ENCODE results near the gene CTNNBL1. TPM values are rescaled to one million over a fixed set of nuclear protein-coding genes. Genes with fewer than 3 reads are reported as not detected.
A peak's percentile ranks its signal among the peaks of the same experiment; 100 is the strongest.

The CTNNBL1 gene
- total and polyA plus RNA-seq, 8 donors, result 36.0 to 63.6 (median 50.1) TPM

DNA sequence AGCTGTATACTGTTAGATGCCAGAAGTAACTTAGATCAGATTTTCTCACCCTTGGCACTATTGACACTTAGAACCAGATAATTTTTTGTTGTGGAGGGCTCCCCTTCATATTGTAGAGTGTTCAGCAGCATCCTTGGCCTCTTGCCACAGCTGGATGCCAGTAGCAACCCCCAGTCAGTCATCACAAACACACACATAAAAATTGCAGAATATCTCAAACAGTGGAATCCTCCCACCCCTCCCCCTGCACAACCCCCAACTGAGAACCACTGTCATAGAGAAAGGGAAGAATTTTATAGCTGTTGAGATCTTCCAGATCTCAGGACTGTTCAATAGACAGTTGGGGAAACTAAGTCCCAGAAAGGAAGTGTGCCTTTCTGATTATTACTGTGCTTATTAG, 127.9 kb downstream of the CTNNBL1 start:
- intact Hi-C loops (cut with DNase I), result no loop called here
- DNase-seq (no peak), ATAC-seq (no peak)
- Histone ChIP-seq H3K27ac (no peak overlapping the region), H3K4me3 (no peak overlapping the region), H3K27me3 (no peaks in the 10 kb centered on the region), H3K36me3 (peaks cover 0 to 7% of the 10 kb centered on the region in 2 donors), H3K9me3 (no peaks in the 10 kb centered on the region), H3K4me1 (no peaks in the 10 kb centered on the region)
- TF ChIP-seq, protein P1, sequence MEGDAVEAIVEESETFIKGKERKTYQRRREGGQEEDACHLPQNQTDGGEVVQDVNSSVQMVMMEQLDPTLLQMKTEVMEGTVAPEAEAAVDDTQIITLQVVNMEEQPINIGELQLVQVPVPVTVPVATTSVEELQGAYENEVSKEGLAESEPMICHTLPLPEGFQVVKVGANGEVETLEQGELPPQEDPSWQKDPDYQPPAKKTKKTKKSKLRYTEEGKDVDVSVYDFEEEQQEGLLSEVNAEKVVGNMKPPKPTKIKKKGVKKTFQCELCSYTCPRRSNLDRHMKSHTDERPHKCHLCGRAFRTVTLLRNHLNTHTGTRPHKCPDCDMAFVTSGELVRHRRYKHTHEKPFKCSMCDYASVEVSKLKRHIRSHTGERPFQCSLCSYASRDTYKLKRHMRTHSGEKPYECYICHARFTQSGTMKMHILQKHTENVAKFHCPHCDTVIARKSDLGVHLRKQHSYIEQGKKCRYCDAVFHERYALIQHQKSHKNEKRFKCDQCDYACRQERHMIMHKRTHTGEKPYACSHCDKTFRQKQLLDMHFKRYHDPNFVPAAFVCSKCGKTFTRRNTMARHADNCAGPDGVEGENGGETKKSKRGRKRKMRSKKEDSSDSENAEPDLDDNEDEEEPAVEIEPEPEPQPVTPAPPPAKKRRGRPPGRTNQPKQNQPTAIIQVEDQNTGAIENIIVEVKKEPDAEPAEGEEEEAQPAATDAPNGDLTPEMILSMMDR (IDR thresholded peaks at IDR 0.05), result no peak

DNA sequence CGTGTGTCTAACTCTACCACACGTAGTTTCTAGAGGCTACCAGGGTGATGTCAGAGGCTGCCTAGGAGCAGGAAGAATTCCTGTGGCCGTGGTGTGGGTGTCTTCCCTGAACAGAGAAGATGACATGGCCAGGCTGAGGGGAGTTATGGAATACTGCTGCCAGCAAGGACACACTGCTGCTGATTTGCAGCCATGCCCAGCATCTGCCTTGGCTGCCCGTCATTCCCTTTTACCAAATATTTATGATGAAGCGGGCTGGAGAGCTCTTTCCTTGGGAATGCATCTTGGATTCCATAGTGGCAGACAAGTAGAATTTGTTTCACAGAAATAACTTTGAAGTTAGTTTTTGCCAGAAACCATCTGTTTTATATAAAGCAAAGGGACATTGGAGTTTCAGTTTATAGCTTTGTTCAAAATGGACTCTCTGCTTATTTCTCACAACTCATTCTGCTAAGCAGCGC, 128.3 kb downstream of the CTNNBL1 start:
- no peaks in the 10 kb centered on the region for H3K4me1 ChIP-seq
- H3K27ac ChIP-seq, result no peak overlapping the region
- no peak overlapping the region for H3K4me3 ChIP-seq
- H3K36me3 ChIP-seq, result peaks cover 0 to 7% of the 10 kb centered on the region in 2 donors
- no peak for DNase-seq
- intact Hi-C loops (cut with DNase I), result no loop called here
- TF ChIP-seq, protein P1 (IDR thresholded peaks at IDR 0.05), result no peak
- ATAC-seq, result no peak
- no peaks in the 10 kb centered on the region for H3K9me3 ChIP-seq
- H3K27me3 ChIP-seq, result no peaks in the 10 kb centered on the region

DNA sequence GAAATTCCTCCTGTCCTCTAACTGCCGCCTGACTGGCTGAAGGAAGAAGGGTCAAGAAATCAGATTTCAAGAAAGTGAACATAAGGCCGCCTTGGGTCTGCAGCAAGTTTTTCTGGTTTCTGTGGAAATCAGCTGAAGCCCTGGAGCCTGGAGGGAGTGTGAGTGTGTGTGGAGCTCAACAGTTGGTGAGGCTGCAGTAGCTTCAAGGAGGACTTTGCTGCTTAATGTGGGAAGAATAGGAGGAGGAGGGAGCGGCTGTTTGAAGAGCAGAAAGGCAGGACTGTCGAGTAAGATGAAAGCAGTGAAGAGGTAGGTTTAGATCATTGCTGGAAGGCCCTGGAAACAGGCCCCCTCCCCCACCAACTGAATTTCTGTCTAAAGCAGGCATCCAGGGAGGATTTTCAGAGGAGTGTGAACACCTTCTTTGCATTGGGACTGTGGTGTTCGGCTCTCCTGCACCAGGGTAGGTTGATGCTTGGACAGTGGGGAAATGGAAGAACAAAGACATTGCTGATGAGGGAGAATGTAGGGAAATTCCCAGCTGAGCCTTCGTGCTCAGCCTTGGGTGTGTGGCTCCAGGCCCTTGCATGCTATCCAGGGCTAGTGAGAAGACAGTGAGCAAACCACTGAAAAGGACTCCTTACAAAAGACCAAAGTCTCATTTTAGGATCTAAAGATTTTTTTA, 129.6 kb downstream of the CTNNBL1 start:
- peaks cover 0 to 7% of the 10 kb centered on the region in 2 donors for H3K36me3 ChIP-seq
- H3K4me3 ChIP-seq, result no peak overlapping the region
- no peaks in the 10 kb centered on the region for H3K4me1 ChIP-seq
- TF ChIP-seq, protein P1 (IDR thresholded peaks at IDR 0.05), result no peak
- H3K27ac ChIP-seq, result no peak overlapping the region
- no peaks in the 10 kb centered on the region for H3K9me3 ChIP-seq
- ATAC-seq, result peak; percentile 37
- intact Hi-C loops (cut with DNase I), result no loop called here
- no peaks in the 10 kb centered on the region for H3K27me3 ChIP-seq
- DNase-seq, result peak in 1 of 4 donors; percentile 61

DNA sequence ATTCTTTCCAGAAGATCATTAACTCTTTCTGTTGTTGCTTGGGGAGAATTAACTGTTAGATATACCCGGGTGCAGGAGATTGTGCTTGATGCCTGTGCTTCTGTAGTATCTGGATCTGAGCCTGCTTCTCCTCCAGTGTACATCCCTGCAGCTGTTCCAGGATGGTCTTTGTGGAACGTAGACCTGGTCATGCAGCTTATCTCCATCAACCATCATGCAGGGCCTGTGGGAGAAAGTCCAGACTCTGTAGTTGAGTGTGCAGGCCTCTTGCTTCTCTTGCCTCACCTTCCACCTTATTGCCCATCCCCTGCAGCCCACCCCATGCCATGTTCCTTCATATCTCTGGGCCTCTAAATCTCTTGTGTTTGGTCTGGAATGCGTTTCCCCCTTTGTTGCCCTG, 133.8 kb downstream of the CTNNBL1 start:
- Histone ChIP-seq H3K36me3 (no peaks in the 10 kb centered on the region), H3K27ac (no peak overlapping the region), H3K9me3 (no peaks in the 10 kb centered on the region), H3K4me3 (no peak overlapping the region), H3K27me3 (no peaks in the 10 kb centered on the region), H3K4me1 (no peaks in the 10 kb centered on the region)
- ATAC-seq (no peak), DNase-seq (no peak)
- intact Hi-C loops (cut with DNase I), result no loop called here
- TF ChIP-seq, protein P1 (IDR thresholded peaks at IDR 0.05), result no peak

DNA sequence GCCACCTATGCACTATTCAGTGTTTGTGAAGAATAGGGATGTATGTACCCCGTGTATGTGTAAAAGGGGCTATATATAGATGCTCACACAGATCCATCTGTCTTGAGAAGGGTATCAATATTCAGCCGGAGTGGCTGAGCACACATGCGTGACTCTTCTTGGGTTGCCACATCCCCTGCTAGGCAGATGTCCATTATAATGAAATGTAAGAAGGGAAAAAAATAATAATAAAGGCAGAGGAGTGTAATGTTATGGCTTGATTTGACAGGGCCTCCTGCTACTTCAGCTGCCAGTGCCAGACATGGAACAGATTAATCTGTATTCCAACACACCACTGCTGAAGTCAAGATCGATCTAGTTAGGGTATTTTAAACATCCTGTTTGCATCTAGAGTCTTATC, 134.9 kb downstream of the CTNNBL1 start:
- no peak for ATAC-seq
- H3K27me3 ChIP-seq, result no peaks in the 10 kb centered on the region

More for the DNA sequence above, 134.9 kb downstream of the CTNNBL1 start:
- intact Hi-C loops (cut with DNase I), result no loop called here
- Histone ChIP-seq H3K4me1 (no peaks in the 10 kb centered on the region), H3K4me3 (no peak overlapping the region), H3K27ac (no peak overlapping the region), H3K36me3 (no peaks in the 10 kb centered on the region), H3K9me3 (no peaks in the 10 kb centered on the region)
- TF ChIP-seq, protein P1 (IDR thresholded peaks at IDR 0.05), result no peak
- no peak for DNase-seq

All from left lung (tissue), 10 donors.